Loucy (cell line): ENCODE measurements around the gene SPATA24.

Source experiments
- H2AFZ ChIP-seq: fragments of 200-600 bp; sonication (generic); 2 replicates; pipeline ENCODE4 v1.6.0; 2016; ENCODE audit warnings: antibody characterized with exemption, mild to moderate bottlenecking, low read length, moderate library complexity
- H3F3A ChIP-seq: fragments of 200-600 bp; 2 replicates; pipeline ENCODE4 v1.6.0; 2016; ENCODE audit warnings: antibody characterized with exemption, low read depth, mild to moderate bottlenecking
- H3K27me3 ChIP-seq: fragments of 200-600 bp; sonication (generic); 2 replicates; pipeline ENCODE4 v1.6.1; 2014; ENCODE audit warnings: low read length, mild to moderate bottlenecking; ENCODE audit not compliant: insufficient read depth, poor library complexity, severe bottlenecking
- H3K36me3 ChIP-seq: fragments of 200-600 bp; sonication (generic); 2 replicates; pipeline ENCODE4 v1.6.1; 2016; ENCODE audit warnings: low read length; ENCODE audit not compliant: insufficient read depth
- H3K4me1 ChIP-seq: fragments of 200-600 bp; sonication (generic); 2 replicates; pipeline ENCODE4 v1.5.1; 2014; ENCODE audit warnings: low read length, mild to moderate bottlenecking; ENCODE audit not compliant: insufficient read depth, poor library complexity, severe bottlenecking
- H3K4me2 ChIP-seq: fragments of 200-600 bp; sonication (generic); 2 replicates; pipeline ENCODE4 v1.6.0; 2014; ENCODE audit warnings: antibody characterized with exemption, low read length, low read depth, mild to moderate bottlenecking; ENCODE audit not compliant: poor library complexity, severe bottlenecking
- H3K4me3 ChIP-seq: fragments of 200-600 bp; sonication (generic); 2 replicates; pipeline ENCODE4 v1.5.1; 2014; ENCODE audit warnings: low read length, mild to moderate bottlenecking, mixed read lengths; ENCODE audit not compliant: poor library complexity, severe bottlenecking
- H3K79me2 ChIP-seq: fragments of 200-600 bp; sonication (generic); 2 replicates; pipeline ENCODE4 v1.6.1; 2014; ENCODE audit warnings: low read length; ENCODE audit not compliant: insufficient read depth
- H3K9ac ChIP-seq: fragments of 200-600 bp; sonication (generic); 2 replicates; pipeline ENCODE4 v1.6.0; 2014; ENCODE audit warnings: mild to moderate bottlenecking, low read depth, low read length, moderate library complexity; ENCODE audit not compliant: poor library complexity, severe bottlenecking
- H3K9me2 ChIP-seq: fragments of 200-600 bp; sonication (generic); replicated peaks from 2 replicates; pipeline ENCODE4 v1.6.1; 2016; ENCODE audit warnings: low read depth, low read length, mixed read lengths
- H3K9me3 ChIP-seq: fragments of 200-600 bp; sonication (generic); 2 replicates; pipeline ENCODE4 v1.6.1; 2014; ENCODE audit warnings: mild to moderate bottlenecking, antibody characterized with exemption, low read length, low read depth; ENCODE audit not compliant: insufficient read depth
- H4K20me1 ChIP-seq: fragments of 200-600 bp; sonication (generic); 2 replicates; pipeline ENCODE4 v1.6.0; 2014; ENCODE audit warnings: antibody characterized with exemption, low read length, mild to moderate bottlenecking; ENCODE audit not compliant: insufficient read depth, poor library complexity, severe bottlenecking
- CTCF ChIP-seq: fragments of 200-600 bp; sonication (generic); conservative IDR thresholded peaks from 2 replicates; pipeline ENCODE4 v1.5.1; 2014; ENCODE audit warnings: mild to moderate bottlenecking, antibody characterized with exemption, low read length
- EZH2phosphoT487 ChIP-seq: fragments of 200-600 bp; IDR thresholded peaks from 2 replicates; pipeline ENCODE4 v1.6.1; 2018; ENCODE audit warnings: antibody characterized with exemption, mild to moderate bottlenecking, moderate library complexity, borderline replicate concordance

SPATA24 gene

GRCh38 chr5:139364466-139364865 lies 39.4 kb downstream of the SPATA24 start:
- Histone ChIP-seq H3F3A (no peaks in the 10 kb centered on the region), H3K27me3 (no peaks in the 10 kb centered on the region), H3K36me3 (peaks cover 56% of the 10 kb centered on the region; the same call in 1 of the 2 replicates), H3K4me3 (no peak overlapping the region), H3K4me2 (no peak overlapping the region), H3K9me2 (no peaks in the 10 kb centered on the region), H3K79me2 (peaks cover 42% of the 10 kb centered on the region), H2AFZ (no peak overlapping the region), H3K4me1 (no peaks in the 10 kb centered on the region), H3K9ac (no peak overlapping the region), H4K20me1 (peaks cover 30% of the 10 kb centered on the region), H3K9me3 (no peaks in the 10 kb centered on the region)
- TF ChIP-seq EZH2phosphoT487 (no peak), CTCF (no peak)

- Histone ChIP-seq H2AFZ (no peak overlapping the region), H3K4me2 (no peak overlapping the region), H3K79me2 (peaks cover 47% of the 10 kb centered on the region), H3K9me3 (no peaks in the 10 kb centered on the region), H3F3A (no peaks in the 10 kb centered on the region), H3K27me3 (no peaks in the 10 kb centered on the region), H3K9me2 (no peaks in the 10 kb centered on the region), H3K36me3 (peaks cover 52% of the 10 kb centered on the region; the same call in 1 of the 2 replicates), H3K4me3 (no peak overlapping the region), H4K20me1 (peaks cover 35% of the 10 kb centered on the region), H3K9ac (no peak overlapping the region), H3K4me1 (no peaks in the 10 kb centered on the region)
- TF ChIP-seq EZH2phosphoT487 (no peak), CTCF (no peak)
These were observed 40.0 kb downstream of the SPATA24 start for GRCh38 chr5:139363937-139364336.

GRCh38 chr5:139361835-139362429 lies 42.0 kb downstream of the SPATA24 start:
- Histone ChIP-seq H3K36me3 (peaks cover 51% of the 10 kb centered on the region), H3K79me2 (peaks cover 67% of the 10 kb centered on the region), H2AFZ (no peak overlapping the region), H3K9ac (no peak overlapping the region), H3K9me2 (no peaks in the 10 kb centered on the region), H3K4me3 (no peak overlapping the region), H4K20me1 (peaks cover 55% of the 10 kb centered on the region), H3F3A (no peaks in the 10 kb centered on the region), H3K9me3 (no peaks in the 10 kb centered on the region), H3K4me1 (no peaks in the 10 kb centered on the region), H3K4me2 (no peak overlapping the region), H3K27me3 (no peaks in the 10 kb centered on the region)
- TF ChIP-seq CTCF = no peak
- TF ChIP-seq EZH2phosphoT487 = no peak
